ENCODE data around the gene RNF114.
"Not testable (repeated sequence)": the region's sequence is repeated elsewhere in the genome, so short reads cannot be mapped to it uniquely, and the experiment has no call there.

Gene RNF114

GRCh38 chr20:49936153-49937026, at the start of gene RNF114:
Gene RNF114, plus strand, starts transcription at chr20:49936397. Its CDS starts 16 bp downstream, at chr20:49936413.
- DNase-seq, result peak; percentile 80 to 91 (median 85)

DNA sequence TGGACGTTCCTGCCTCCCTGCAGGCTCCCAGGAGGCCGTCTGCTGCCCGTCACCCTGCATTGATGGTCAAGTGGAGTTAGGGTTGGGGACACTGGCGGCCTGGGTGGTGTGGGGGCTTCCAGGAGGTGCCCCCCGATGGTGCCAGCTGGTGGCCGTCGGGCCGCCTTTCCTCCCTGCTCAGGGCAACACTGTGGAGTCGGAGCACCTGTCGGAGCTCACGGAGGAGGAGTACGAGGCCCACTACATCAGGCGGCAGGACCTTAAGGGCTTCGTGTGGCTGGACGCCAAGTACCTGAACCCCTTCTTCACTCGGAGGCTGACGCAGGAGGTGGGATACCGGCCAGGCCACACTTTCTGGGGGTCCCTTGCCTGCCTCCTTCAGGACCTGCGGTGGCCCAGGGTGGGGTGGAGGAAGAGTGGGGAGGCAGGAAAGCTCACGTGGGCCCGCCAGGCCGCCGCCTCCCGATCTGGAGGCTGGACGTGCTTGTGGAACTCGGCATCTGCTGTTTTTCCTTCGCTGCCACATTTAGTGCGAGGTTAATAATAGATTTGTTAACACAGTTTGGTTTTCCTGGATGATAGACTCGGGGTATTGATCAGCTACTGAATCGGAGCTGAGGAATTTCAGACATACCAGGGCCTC, 49.5 kb upstream of the RNF114 start:
- DNase-seq, result no peak

DNA sequence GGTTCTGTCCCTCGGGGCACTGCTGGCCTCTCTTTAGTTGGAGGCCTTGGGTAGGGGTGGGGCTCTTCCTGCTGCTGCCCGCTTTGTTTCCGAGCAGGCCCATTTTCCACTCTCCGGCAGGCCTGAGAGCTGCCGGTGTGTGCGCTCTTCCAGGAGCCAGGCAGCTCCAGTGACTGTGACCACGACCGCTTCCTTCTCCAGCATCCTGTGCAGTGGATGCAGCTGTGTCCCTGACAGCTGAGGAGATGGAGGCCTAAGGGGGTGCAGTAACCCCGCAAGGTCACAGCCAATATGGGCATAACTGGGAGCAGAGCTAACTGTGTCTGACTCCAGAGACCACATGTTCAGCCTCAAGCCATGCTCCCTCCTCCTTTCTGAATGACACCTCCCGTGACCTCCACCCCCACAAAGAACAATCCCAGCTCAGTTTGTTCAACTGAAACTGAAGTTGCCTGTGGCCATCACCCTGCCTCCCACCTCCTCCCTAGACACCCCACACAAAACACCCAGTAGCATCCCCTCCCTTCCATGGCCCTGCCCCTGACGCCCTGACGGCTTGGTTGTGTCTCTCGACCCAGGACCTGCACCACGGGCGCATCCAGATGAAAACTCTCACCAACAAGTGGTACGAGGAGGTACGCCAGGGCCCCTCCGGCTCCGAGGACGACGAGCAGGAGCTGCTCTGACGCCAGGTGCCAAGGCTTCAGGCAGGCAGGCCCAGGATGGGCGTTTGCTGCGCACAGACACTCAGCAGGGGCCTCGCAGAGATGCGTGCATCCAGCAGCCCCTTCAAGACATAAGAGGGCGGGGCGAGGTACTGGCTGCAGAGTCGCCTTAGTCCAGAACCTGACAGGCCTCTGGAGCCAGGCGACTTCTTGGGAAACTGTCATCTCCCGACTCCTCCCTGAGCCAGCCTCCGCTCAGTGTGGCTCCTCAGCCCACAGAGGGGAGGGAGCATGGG, 48.7 kb upstream of the RNF114 start:
- no peak for DNase-seq

- peak in 3 of 4 experiments; percentile 8 to 21 (median 15) for DNase-seq
Measured at GRCh38 chr20:49888212-49889000, 47.8 kb upstream of the RNF114 start.

DNA sequence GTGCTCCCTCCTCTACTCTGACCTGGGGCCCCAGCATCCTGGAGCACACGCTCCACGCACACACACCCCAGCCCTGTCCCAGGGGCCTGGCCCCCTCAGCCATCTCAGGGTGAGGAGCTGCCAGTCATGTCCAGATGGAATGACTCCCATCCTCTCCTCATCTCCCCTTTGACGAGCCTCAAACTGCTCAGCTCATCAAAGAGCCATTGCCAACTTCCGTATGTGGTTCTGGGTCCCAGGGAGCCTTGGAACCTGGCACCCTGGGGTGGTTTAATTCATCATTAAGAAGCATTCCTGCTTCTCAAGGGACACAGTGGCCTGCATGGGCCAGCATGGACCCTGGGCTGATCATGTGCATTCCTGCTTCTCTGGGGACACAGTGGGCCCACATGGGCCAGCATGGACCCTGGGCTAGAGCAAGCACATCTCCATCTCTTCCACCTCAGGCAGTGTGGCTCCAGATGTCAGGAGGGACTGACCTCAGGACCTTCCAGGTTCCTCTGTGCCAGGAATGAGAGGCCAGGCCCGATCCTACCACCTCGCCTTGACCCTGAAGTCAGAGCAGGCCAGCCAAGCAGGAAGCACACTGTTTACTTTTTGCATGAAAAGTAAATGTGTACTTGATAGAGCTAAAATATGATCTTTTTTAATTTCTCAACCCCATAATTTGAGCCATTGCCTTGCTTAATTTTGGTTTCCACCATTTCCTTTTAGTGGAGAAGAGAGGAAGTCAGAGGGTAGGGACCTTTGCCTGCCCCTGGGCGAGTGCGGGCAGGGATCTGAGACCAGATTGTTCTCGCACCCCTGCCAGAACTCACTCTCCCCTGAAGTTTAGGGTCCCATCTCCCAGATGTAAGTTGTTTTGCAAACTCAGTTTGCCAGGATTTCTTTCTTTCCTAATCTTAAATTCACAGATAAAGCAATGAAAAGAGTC, 46.9 kb upstream of the RNF114 start:
- no peak for DNase-seq

- DNase-seq, result no peak
Measured at GRCh38 chr20:49889935-49890333, 46.3 kb upstream of the RNF114 start.

DNA sequence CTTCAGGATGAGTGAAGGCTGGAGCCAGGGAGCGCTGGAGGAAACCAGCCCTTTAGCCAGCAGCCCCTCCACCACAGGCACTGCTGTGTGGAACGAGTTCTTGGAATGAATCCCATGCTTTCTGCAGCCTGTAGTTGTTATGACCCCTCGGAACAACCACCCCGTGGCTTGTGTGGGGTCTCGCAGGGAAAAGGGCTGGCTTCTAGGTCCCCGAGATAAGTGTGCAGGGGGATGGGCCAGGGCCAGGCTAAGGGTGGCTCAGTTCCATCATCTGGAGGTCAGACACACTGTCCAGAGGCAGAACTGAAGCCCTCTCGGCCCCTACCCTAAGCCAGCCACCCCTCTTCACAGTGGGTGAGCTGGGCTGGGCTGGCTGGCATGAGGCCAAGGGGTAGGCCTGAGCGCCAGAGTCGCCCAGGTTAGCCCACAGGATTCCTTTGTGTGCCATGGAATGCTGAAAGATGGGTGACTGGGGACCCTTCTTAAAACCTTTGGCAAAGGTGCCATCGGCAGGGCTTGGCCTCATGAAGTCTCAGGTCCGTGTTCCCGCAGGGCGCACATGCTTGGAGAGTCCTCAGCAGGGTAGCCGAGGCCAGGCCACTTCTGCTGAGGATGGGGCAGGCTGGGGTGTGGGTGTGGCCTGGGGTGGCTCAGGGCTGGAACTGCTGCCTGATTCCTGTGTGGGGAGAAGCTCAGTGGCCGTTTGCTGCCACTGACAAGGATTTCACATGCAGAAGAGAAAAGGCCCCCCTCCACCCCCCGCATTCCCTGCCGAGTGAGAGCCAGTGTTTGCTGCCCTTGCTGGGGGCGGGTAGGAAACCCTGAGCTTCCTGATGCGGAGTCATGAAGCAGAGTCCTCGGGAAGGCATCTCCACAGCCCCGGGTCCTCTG, 45.5 kb upstream of the RNF114 start:
- DNase-seq, result no peak

- no peak for DNase-seq
Measured at GRCh38 chr20:49891476-49892110, 44.6 kb upstream of the RNF114 start.

DNA sequence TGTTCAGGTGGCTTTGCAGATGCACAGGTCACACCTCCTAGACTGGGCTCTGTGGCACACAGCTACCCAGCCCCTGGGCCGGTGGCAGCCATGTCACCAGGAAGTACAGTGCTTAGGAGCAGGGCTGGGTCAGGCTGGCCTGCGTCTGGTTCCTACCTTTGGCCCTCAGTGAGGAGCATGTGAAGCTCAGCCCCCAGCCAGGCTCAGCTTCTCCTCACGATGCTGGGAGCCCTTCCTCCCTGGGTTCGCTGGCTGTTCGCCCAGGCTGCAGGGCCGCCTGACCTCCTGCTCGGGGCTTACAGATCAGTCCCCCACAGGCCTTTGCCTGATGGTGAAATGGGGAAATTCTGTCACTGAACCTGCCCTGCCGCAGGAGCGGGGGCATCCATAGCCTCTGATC, 43.9 kb upstream of the RNF114 start:
- no peak for DNase-seq

GRCh38 chr20:49892817-49893216, 43.4 kb upstream of the RNF114 start:
- no peak for DNase-seq

DNA sequence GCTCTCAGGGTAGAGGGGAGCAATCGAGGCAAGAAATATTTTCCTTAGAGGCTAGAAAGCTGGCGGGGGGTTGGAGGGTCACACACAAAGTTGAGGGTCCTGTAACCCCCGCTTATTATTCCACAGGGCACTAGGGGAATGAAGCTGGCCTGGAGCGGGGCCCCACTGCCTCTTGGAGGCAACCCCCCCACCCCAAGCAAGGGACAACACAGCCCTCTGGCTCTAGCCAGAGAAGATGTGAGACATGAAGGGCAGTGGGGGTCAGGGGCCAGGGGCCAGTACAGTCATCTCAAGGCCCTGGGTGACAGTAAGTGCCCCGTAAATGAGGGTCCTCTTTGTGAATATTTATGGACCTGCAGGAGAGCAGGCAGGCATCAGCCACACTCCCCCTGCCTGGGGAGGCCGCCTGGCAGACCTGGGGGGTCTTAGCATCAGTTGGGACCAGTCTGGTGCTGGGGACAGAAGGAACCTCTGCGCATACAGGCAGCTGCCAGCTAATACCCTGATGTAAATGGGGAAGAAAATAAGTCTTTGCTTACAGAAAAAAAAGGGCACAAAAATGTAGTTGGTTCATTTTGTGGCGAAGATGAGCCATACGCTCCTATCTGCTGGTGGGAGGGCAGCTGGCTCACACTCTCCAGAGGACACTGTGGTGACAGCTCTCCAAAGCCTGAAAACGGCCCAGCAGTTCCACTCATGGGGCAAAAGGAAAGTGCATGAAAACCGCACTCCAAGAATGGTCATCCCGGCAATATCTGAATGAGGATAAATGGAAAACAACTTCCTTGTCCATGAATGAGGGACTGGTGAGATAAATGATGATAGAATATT, 42.7 kb upstream of the RNF114 start:
- DNase-seq, result no peak

DNA sequence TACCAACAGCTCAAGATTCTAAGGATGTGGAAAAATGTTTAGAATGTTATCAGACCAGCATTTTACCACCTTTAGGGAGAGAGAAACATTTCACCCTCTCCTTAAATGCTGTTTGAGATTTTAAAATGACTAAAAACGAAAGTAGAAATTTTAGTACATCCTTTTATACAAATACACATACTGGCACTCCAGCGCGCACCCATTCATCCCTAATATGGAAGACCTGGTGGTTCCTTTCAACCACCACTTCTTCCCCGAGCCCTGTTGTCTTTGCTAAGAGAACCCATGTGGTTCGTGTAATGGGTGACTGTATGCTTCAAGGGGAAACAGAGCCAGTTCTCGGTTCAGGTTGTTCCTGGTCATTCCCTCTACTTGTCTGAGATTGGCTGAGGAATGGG, 42.1 kb upstream of the RNF114 start:
- no peak for DNase-seq

- not testable (repeated sequence) for DNase-seq
Measured at GRCh38 chr20:49895474-49896093, 40.6 kb upstream of the RNF114 start.

GRCh38 chr20:49896204-49896603, 40.0 kb upstream of the RNF114 start:
- DNase-seq, result no peak

DNA sequence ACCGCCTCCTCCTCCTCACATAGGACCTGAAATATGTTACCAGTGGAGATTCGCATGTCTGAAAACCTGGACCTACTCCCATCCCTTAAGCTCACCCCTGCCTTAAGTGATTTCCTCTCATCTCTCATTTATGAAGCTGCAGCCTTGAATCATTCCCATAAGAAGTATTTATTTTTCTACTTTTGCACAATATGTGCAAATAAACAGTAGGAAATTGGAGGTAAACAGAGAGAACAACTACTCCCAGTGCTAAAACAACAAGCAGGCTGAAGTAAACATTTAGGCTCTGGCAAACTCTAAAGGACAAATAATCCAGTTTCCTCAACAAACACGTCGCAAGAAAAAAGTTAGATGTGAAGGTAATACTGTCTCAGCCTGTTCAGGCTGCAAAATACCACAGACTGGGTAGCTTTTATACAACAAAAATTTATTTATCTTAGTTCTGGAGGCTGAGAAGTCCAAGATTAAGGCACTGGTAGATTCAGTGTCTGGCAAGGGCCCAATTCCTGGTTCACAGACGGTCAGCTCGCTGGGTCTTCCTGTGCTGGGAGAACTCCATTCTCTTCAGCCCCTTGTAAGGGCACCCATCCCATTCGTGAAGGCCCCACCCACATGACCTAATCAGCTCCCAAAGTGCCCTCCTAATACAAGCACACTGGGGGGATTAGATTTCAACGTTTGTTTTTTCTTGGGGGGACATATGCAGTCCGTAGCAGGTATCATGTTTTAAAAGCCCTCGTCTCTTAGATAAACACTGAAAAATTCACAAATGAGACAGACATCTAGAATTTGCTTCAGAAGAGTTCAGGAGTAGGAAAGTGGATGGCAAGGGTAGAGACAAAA, 36.4 kb upstream of the RNF114 start:
- DNase-seq, result no peak

DNA sequence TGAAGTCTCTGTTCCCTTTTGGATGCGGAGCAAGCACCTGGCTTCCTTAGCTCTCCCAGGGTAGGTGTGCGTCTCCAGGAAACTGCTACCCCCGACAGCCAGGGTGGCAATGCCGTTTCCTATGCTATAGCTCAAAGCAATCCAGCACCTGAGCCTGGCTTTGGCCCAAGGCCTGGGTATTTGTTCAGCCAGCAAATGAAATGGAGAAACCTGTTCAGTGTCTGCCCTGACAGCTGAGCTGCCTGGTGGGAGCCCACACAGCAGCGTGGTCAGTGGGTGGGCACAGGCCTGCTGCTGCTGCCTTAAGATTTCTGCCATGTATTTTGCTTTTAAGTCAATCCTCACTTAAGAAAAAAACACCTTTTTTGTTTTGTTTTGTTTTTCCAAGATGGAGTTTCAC, 34.6 kb upstream of the RNF114 start:
- DNase-seq, result no peak
